MM.1S (cell line): ENCODE results near the gene PDE1C.

Source experiments
- DNase-seq: peaks from one replicate; pipeline ENCODE4 v3.0.0-alpha.2; 2015
- H2AFZ ChIP-seq: fragments of 300-600 bp; sonication (generic); 2 replicates; pipeline ENCODE4 v1.6.0; 2016; ENCODE audit warnings: antibody characterized with exemption, low read length
- H3F3A ChIP-seq: fragments of 300-600 bp; sonication (generic); 2 replicates; pipeline ENCODE4 v1.6.1; 2016; ENCODE audit warnings: mild to moderate bottlenecking, antibody characterized with exemption, low read length, moderate library complexity, mixed read lengths; ENCODE audit not compliant: insufficient read depth
- H3K27ac ChIP-seq: fragments of 300-600 bp; sonication (generic); 2 replicates; pipeline ENCODE4 v1.5.1; 2016; ENCODE audit warnings: mild to moderate bottlenecking, low read length
- H3K27me3 ChIP-seq: fragments of 300-600 bp; sonication (generic); replicated peaks from 2 replicates; pipeline ENCODE4 v1.6.0; 2016; ENCODE audit warnings: low read length; ENCODE audit not compliant: insufficient read depth
- H3K36me3 ChIP-seq: fragments of 300-600 bp; sonication (generic); replicated peaks from 2 replicates; pipeline ENCODE4 v1.6.1; 2016; ENCODE audit warnings: mild to moderate bottlenecking, low read length, mixed read lengths; ENCODE audit not compliant: insufficient read depth
- H3K4me1 ChIP-seq: fragments of 300-600 bp; sonication (generic); 2 replicates; pipeline ENCODE4 v1.6.1; 2016; ENCODE audit warnings: low read length, mixed read lengths
- H3K4me2 ChIP-seq: fragments of 300-600 bp; sonication (generic); 2 replicates; pipeline ENCODE4 v1.6.0; 2016; ENCODE audit warnings: low read depth, low read length
- H3K4me3 ChIP-seq: fragments of 300-600 bp; sonication (generic); 2 replicates; pipeline ENCODE4 v1.5.1; 2016; ENCODE audit warnings: low read length, mixed read lengths
- H3K79me2 ChIP-seq: fragments of 300-600 bp; sonication (generic); 2 replicates; pipeline ENCODE4 v1.6.1; 2016; ENCODE audit warnings: mixed run types, low read length, mixed read lengths
- H3K9ac ChIP-seq: fragments of 300-600 bp; sonication (generic); 2 replicates; pipeline ENCODE4 v1.6.1; 2016; ENCODE audit warnings: low read length, mixed read lengths
- H3K9me2 ChIP-seq: fragments of 300-600 bp; sonication (generic); replicated peaks from 2 replicates; pipeline ENCODE4 v1.6.1; 2016; ENCODE audit warnings: mild to moderate bottlenecking, low read length, mixed read lengths; ENCODE audit not compliant: insufficient read depth
- H3K9me3 ChIP-seq: fragments of 300-600 bp; sonication (generic); replicated peaks from 2 replicates; pipeline ENCODE4 v1.6.1; 2016; ENCODE audit warnings: mild to moderate bottlenecking, low read length, mixed read lengths; ENCODE audit not compliant: insufficient read depth
- H4K20me1 ChIP-seq: fragments of 300-600 bp; sonication (generic); 2 replicates; pipeline ENCODE4 v1.6.1; 2016; ENCODE audit warnings: mild to moderate bottlenecking, low read length, moderate library complexity, mixed read lengths; ENCODE audit not compliant: insufficient read depth
- EZH2 ChIP-seq: fragments of 300-600 bp; sonication (generic); optimal IDR thresholded peaks from 2 replicates; pipeline ENCODE3; 2017; ENCODE audit warnings: low read depth, mild to moderate bottlenecking, antibody characterized with exemption, low read length, mixed read lengths
- EZH2phosphoT487 ChIP-seq: fragments of 300-600 bp; sonication (generic); IDR thresholded peaks from 2 replicates; pipeline ENCODE4 v1.6.1; 2018; ENCODE audit warnings: antibody characterized with exemption, low read length
- TF ChIP-seq, protein P1 (sequence below): fragments of 300-600 bp; sonication (generic); IDR thresholded peaks from 2 replicates; pipeline ENCODE4 v1.5.1; 2016; ENCODE audit warnings: antibody characterized with exemption, low read length, mixed read lengths

Gene PDE1C

DNA sequence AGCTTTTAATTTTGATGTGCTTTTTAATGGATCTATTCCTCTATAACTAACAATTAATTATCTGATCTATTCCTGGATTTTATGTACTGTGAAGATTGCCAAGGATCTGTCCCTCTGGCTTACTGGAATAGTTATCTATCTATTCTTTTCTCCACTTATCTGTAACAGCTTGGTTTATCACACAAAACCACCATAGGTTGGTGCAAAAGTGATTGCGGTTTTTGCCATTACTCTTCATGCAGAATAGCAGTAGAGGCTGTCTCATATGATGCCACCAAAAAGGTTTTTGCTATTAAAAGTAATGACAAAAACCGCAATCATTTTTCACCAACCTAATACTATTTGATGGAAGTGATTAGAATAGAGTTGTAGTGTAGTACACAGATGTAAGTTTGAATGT is 115.7 kb downstream of the PDE1C start:
- no peak for DNase-seq
- Histone ChIP-seq H3K27ac (no peak overlapping the region), H3K4me2 (no peak overlapping the region), H3F3A (no peaks in the 10 kb centered on the region), H4K20me1 (no peaks in the 10 kb centered on the region), H3K27me3 (no peaks in the 10 kb centered on the region), H3K4me1 (no peaks in the 10 kb centered on the region), H3K4me3 (no peak overlapping the region), H3K9ac (no peak overlapping the region), H3K36me3 (no peaks in the 10 kb centered on the region), H2AFZ (no peak overlapping the region), H3K79me2 (no peaks in the 10 kb centered on the region), H3K9me3 (no peaks in the 10 kb centered on the region), H3K9me2 (no peaks in the 10 kb centered on the region)
- TF ChIP-seq EZH2phosphoT487 (no peak), EZH2 (no peak)
- TF ChIP-seq, protein P1, sequence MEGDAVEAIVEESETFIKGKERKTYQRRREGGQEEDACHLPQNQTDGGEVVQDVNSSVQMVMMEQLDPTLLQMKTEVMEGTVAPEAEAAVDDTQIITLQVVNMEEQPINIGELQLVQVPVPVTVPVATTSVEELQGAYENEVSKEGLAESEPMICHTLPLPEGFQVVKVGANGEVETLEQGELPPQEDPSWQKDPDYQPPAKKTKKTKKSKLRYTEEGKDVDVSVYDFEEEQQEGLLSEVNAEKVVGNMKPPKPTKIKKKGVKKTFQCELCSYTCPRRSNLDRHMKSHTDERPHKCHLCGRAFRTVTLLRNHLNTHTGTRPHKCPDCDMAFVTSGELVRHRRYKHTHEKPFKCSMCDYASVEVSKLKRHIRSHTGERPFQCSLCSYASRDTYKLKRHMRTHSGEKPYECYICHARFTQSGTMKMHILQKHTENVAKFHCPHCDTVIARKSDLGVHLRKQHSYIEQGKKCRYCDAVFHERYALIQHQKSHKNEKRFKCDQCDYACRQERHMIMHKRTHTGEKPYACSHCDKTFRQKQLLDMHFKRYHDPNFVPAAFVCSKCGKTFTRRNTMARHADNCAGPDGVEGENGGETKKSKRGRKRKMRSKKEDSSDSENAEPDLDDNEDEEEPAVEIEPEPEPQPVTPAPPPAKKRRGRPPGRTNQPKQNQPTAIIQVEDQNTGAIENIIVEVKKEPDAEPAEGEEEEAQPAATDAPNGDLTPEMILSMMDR: no peak

DNA sequence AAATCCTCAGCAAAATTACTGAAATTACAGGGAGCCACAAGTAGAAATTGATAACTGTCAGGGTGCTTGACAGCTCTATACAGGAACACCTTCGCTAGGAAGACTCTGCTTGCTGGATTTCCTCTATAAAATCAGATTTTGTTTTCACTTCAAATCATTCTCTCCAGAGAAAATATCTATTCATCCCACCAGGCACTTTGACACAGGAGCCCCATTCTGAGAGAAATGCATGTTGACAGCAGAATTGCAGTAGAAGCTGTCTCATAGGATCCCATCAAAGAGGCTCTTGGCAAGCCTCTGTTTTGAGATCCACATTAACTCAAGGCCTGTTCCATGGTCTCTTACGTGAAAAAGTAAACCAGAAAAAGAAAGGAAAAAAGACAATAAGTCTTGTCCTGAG is 116.8 kb downstream of the PDE1C start:
- Histone ChIP-seq H2AFZ (no peak overlapping the region), H4K20me1 (no peaks in the 10 kb centered on the region), H3K4me2 (no peak overlapping the region), H3K27ac (no peak overlapping the region), H3K36me3 (no peaks in the 10 kb centered on the region), H3K4me3 (no peak overlapping the region), H3K9me2 (no peaks in the 10 kb centered on the region), H3F3A (no peaks in the 10 kb centered on the region), H3K9me3 (no peaks in the 10 kb centered on the region), H3K27me3 (no peaks in the 10 kb centered on the region), H3K9ac (no peak overlapping the region), H3K79me2 (no peaks in the 10 kb centered on the region), H3K4me1 (no peaks in the 10 kb centered on the region)
- no peak for DNase-seq
- TF ChIP-seq, protein P1: no peak
- TF ChIP-seq EZH2: no peak
- no peak for TF ChIP-seq EZH2phosphoT487

DNA sequence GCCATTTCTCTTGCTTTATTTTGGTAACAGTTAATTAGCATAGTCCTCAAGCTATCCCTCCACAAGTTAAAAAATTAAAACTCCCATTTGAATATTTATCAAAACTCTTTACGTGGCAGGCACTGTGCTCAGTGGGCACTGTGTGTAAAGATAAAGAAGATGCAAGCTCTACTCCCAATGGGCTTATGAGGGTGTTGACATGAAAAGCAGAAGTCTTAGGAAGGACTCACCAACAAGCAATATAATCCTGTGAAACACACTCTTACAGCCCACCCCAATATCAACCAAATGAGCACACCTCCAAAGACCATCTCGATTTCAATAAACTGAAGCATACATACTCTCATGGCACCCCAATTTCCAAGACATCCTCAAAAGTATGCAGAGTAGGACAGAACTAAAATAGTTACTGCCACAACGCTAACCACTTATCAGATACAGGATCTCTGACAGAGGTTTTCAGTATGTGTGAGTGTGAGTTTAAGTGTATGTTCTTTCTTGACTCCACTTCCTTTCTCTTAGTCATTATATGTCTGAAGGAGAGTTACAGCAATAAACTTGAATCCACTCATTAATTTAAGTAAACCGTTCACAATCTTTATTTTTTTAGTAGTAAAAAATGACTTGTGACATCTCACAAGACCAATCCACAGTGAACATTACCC is 120.0 kb downstream of the PDE1C start:
- Histone ChIP-seq H3K36me3 (no peaks in the 10 kb centered on the region), H3K27me3 (no peaks in the 10 kb centered on the region), H4K20me1 (no peaks in the 10 kb centered on the region), H3K9ac (no peak overlapping the region), H3K9me3 (no peaks in the 10 kb centered on the region), H3F3A (no peaks in the 10 kb centered on the region), H3K79me2 (no peaks in the 10 kb centered on the region), H3K4me3 (no peak overlapping the region), H2AFZ (no peak overlapping the region), H3K4me1 (no peaks in the 10 kb centered on the region), H3K9me2 (no peaks in the 10 kb centered on the region), H3K4me2 (no peak overlapping the region), H3K27ac (no peak overlapping the region)
- TF ChIP-seq, protein P1: no peak
- TF ChIP-seq EZH2: no peak
- no peak for TF ChIP-seq EZH2phosphoT487
- no peak for DNase-seq
